CD4-positive, alpha-beta T cell (primary cell): ENCODE measurements around the gene CTF1. TPM values are rescaled to one million over a fixed set of nuclear protein-coding genes. Genes with fewer than 3 reads are reported as not detected.
A peak's percentile ranks its signal among the peaks of the same experiment; 100 is the strongest.

ENCODE experiments used
- ATAC-seq: fragments of 200-7000 bp; cut with Tn5 transposase; one replicate; pipeline ENCODE4 v1.10.0; 2022; ENCODE audit warnings: mild to moderate bottlenecking; ENCODE audit not compliant: poor library complexity
- CTCF ChIA-PET: fragments of 350-600 bp; sonication (Branson Sonifier 250); formaldehyde crosslinking; loops from one replicate; lab custom pipeline; 2021; ENCODE audit warnings: antibody characterized with exemption, inconsistent platforms; lab: Charles Lee
- POLR2A ChIA-PET: fragments of 350-600 bp; sonication (Branson Sonifier 250); formaldehyde crosslinking; loops from one replicate; lab custom pipeline; 2021; ENCODE audit warnings: antibody characterized with exemption, inconsistent platforms; lab: Charles Lee
- DNase-seq, 14 experiments: peaks; one replicate each; pipeline ENCODE4 v3.0.0-alpha.2; 2013 to 2020; ENCODE audit warnings: mixed read lengths in 2 of 14
- H3K27ac ChIP-seq, 2 donors: one replicate each; pipeline versions ENCODE4 v1.5.1 to v1.7.0; 2013; ENCODE audit warnings: low read length in 2 of 2, low read depth in 1 of 2, mild to moderate bottlenecking in 1 of 2
- H3K27me3 ChIP-seq, 2 experiments: 1 replicate in 1 of 2; 2 replicates in 1 of 2; pipeline versions ENCODE4 v1.6.1 to v1.7.0; 2013; ENCODE audit warnings: low read length in 2 of 2, control low read depth in 1 of 2, mild to moderate bottlenecking in 1 of 2, moderate library complexity in 1 of 2; ENCODE audit not compliant: insufficient read depth in 2 of 2, control insufficient read depth in 1 of 2
- H3K36me3 ChIP-seq: one replicate; pipeline ENCODE4 v1.6.1; 2013; ENCODE audit warnings: low read length, control low read depth; ENCODE audit not compliant: insufficient read depth
- H3K4me1 ChIP-seq: one replicate; pipeline ENCODE4 v1.6.1; 2013; ENCODE audit warnings: low read length, control low read depth; ENCODE audit not compliant: insufficient read depth
- H3K4me3 ChIP-seq: one replicate; pipeline ENCODE4 v1.5.1; 2013; ENCODE audit warnings: mild to moderate bottlenecking, low read length, moderate library complexity
- H3K9me3 ChIP-seq, 2 experiments: 1 replicate in 1 of 2; 2 replicates in 1 of 2; pipeline versions ENCODE4 v1.6.1 to v1.7.0; 2013; ENCODE audit warnings: low read length in 2 of 2, mild to moderate bottlenecking in 2 of 2, control low read depth in 1 of 2, moderate library complexity in 1 of 2; ENCODE audit not compliant: control insufficient read depth in 1 of 2, insufficient read depth in 1 of 2
- H3K27ac Mint-ChIP-seq: one replicate; pipeline ENCODE4 v1.8.0; 2020; ENCODE audit warnings: mixed read lengths
- H3K27me3 Mint-ChIP-seq: one replicate; pipeline ENCODE4 v1.8.0; 2021; ENCODE audit warnings: mixed read lengths
- H3K36me3 Mint-ChIP-seq: one replicate; pipeline ENCODE4 v1.8.0; 2021; ENCODE audit warnings: low read depth, mixed read lengths
- H3K4me1 Mint-ChIP-seq: one replicate; pipeline ENCODE4 v1.8.0; 2021; ENCODE audit warnings: low read depth, mixed read lengths
- H3K4me3 Mint-ChIP-seq: one replicate; pipeline ENCODE4 v1.8.0; 2020; ENCODE audit warnings: mild to moderate bottlenecking, mixed read lengths
- H3K9me3 Mint-ChIP-seq: one replicate; pipeline ENCODE4 v1.8.0; 2020; ENCODE audit warnings: mixed read lengths
- CTCF ChIP-seq: fragments of 200-600 bp; IDR thresholded peaks from one replicate; pipeline ENCODE4 v1.8.0; 2022; ENCODE audit warnings: antibody characterized with exemption, mild to moderate bottlenecking
- intact Hi-C, 2 experiments: fragments of 100-400 bp; cut with DNase I in 1 of 2; cut with micrococcal nuclease in 1 of 2; formaldehyde crosslinking; loops; one replicate each; pipeline versions ENCODE4 v1.15.1 to v1.9.0; 2023 to 2025; cut with DNase I, micrococcal nuclease
- total RNA-seq, 174 experiments: library from RNA in 2 of 174; stranded (reverse) in 2 of 174; gene quantifications; one replicate each; pipeline ENCODE4 v1.2.3 and lab custom pipeline; 2021 to 2026

CTF1 gene
- total RNA-seq, 2 experiments from 2014 or later = 0.20 TPM; not detected in 1

- H3K4me1 Mint-ChIP-seq = no peaks in the 10 kb centered on the region
- Histone ChIP-seq H3K27me3 (no peaks in the 10 kb centered on the region), H3K27ac (no peak overlapping the region), H3K36me3 (no peaks in the 10 kb centered on the region), H3K4me3 (no peak overlapping the region), H3K9me3 (no peaks in the 10 kb centered on the region), H3K4me1 (no peaks in the 10 kb centered on the region)
- H3K27me3 Mint-ChIP-seq = no peaks in the 10 kb centered on the region
- TF ChIP-seq CTCF = no peak
- H3K27ac Mint-ChIP-seq = no peak overlapping the region
- no peak for DNase-seq
- H3K36me3 Mint-ChIP-seq = no peaks in the 10 kb centered on the region
- ChIA-PET CTCF (no interaction called here), POLR2A (no interaction called here)
- H3K9me3 Mint-ChIP-seq = no peaks in the 10 kb centered on the region
- H3K4me3 Mint-ChIP-seq = no peak overlapping the region
- no peak for ATAC-seq
- intact Hi-C loops = no loop called here
Observed at GRCh38 chr16:30914830-30915229, 18.4 kb downstream of the CTF1 start.

GRCh38 chr16:30918614-30919013 lies 22.2 kb downstream of the CTF1 start:
- Histone ChIP-seq H3K9me3 (no peaks in the 10 kb centered on the region), H3K4me1 (peaks cover 11% of the 10 kb centered on the region), H3K36me3 (no peaks in the 10 kb centered on the region), H3K27me3 (no peaks in the 10 kb centered on the region), H3K27ac (no peak overlapping the region), H3K4me3 (no peak overlapping the region)
- intact Hi-C loops = no loop called here
- DNase-seq = no peak
- POLR2A ChIA-PET = interaction anchor here (1.3 kb wide), 1 partner anchor 74 kb away, joined by 3 read pairs; no protein-coding TSS in a partner anchor
- no peak for TF ChIP-seq CTCF
- Mint-ChIP-seq H3K4me3 (no peak overlapping the region), H3K27me3 (no peaks in the 10 kb centered on the region), H3K4me1 (peaks cover 10% of the 10 kb centered on the region), H3K9me3 (no peaks in the 10 kb centered on the region), H3K36me3 (peaks cover 7% of the 10 kb centered on the region), H3K27ac (no peak overlapping the region)
- ATAC-seq = no peak
- CTCF ChIA-PET = interaction anchor here (1.2 kb wide), 1 partner anchor 74 kb away, joined by 5 read pairs; no protein-coding TSS in a partner anchor

- DNase-seq = no peak
- no peak overlapping the region for H3K27ac Mint-ChIP-seq
- peak overlapping the region; percentile 99 for H3K4me3 Mint-ChIP-seq
- no peaks in the 10 kb centered on the region for H3K27me3 ChIP-seq
- POLR2A ChIA-PET = interaction anchor here (1.4 kb wide), 1 partner anchor 19 kb away, joined by 3 read pairs; no protein-coding TSS in a partner anchor
- no peak overlapping the region for H3K4me3 ChIP-seq
- TF ChIP-seq CTCF = no peak
- no peaks in the 10 kb centered on the region for H3K9me3 ChIP-seq
- intact Hi-C loops = loop anchor here (1.0 to 10.0 kb wide), 7 partner anchors 18 to 926 kb away; partner anchors contain the start of genes HIRIP3 (in 1 of the 2), INO80E (in 1 of the 2), MYL11 (in 1 of the 2) and PHKG2 (in 1 of the 2)
- peaks cover 15% of the 10 kb centered on the region for H3K4me1 Mint-ChIP-seq
- no peaks in the 10 kb centered on the region for H3K36me3 ChIP-seq
- no peaks in the 10 kb centered on the region for H3K27me3 Mint-ChIP-seq
- ATAC-seq = no peak
- peaks cover 7% of the 10 kb centered on the region for H3K36me3 Mint-ChIP-seq
- CTCF ChIA-PET = interaction anchor here (1.9 to 2.6 kb wide), 2 partner anchors 19 to 76 kb away, joined by 5 to 14 read pairs; no protein-coding TSS in a partner anchor
- H3K9me3 Mint-ChIP-seq = no peaks in the 10 kb centered on the region
- no peak overlapping the region for H3K27ac ChIP-seq
- H3K4me1 ChIP-seq = peaks cover 23% of the 10 kb centered on the region
Observed at GRCh38 chr16:30920891-30921290, 24.5 kb downstream of the CTF1 start.
